Esophagus (tissue), 2 donors: ENCODE data around the gene TPD52L1. TPM values are rescaled to one million over a fixed set of nuclear protein-coding genes. Genes with fewer than 3 reads are reported as not detected.
A peak's percentile ranks its signal among the peaks of the same experiment; 100 is the strongest.
"Not testable (repeated sequence)": the region's sequence is repeated elsewhere in the genome, so short reads cannot be mapped to it uniquely, and the experiment has no call there.

Experiments
- H3K27ac ChIP-seq, 2 donors: one replicate each; pipeline ENCODE4 v1.5.1; 2013; ENCODE audit warnings: low read depth in 2 of 2, mild to moderate bottlenecking in 2 of 2, inconsistent platforms in 1 of 2, low read length in 1 of 2, moderate library complexity in 1 of 2
- H3K27me3 ChIP-seq, 2 donors: one replicate each; pipeline ENCODE4 v1.6.1; 2013; ENCODE audit warnings: low read length in 2 of 2, control low read depth in 1 of 2, mild to moderate bottlenecking in 1 of 2; ENCODE audit not compliant: insufficient read depth in 2 of 2, control insufficient read depth in 1 of 2
- H3K36me3 ChIP-seq, 2 donors: one replicate each; pipeline ENCODE4 v1.6.1; 2013; ENCODE audit warnings: low read length in 1 of 2; ENCODE audit not compliant: control insufficient read depth in 2 of 2, insufficient read depth in 2 of 2
- H3K4me1 ChIP-seq, 2 donors: one replicate each; pipeline ENCODE4 v1.6.1; 2013; ENCODE audit warnings: low read length in 1 of 2; ENCODE audit not compliant: control insufficient read depth in 2 of 2, insufficient read depth in 2 of 2
- H3K4me3 ChIP-seq, 2 donors: one replicate each; pipeline ENCODE4 v1.5.1; 2013; ENCODE audit warnings: low read length in 2 of 2, mild to moderate bottlenecking in 2 of 2, low read depth in 1 of 2, moderate library complexity in 1 of 2
- H3K9me3 ChIP-seq, 2 donors: one replicate each; pipeline ENCODE4 v1.6.1; 2013; ENCODE audit warnings: mild to moderate bottlenecking in 2 of 2, low read depth in 1 of 2, low read length in 1 of 2, moderate library complexity in 1 of 2; ENCODE audit not compliant: control insufficient read depth in 2 of 2, insufficient read depth in 1 of 2
- WGBS, 2 donors: extraction: QIAGEN DNeasy Blood & Tissue Kit; methylation state at CpG; one replicate each; pipeline ENCODE4 v1.1.7; 2013; 5-methylcytosine and 5-hydroxymethylcytosine counted together
- polyA plus RNA-seq, 2 donors: library from polyadenylated mRNA; stranded (reverse); fragments of 200-250 nt; gene quantifications; one replicate each; pipeline ENCODE4 v1.2.3, GENCODE V29; 2013
- donor health status: healthy with polysubstance abuse.
- donor health status: Bipolar disorder and iron deficiency.

TPD52L1 gene
- polyA plus RNA-seq, 2 donors = 154 to 245 TPM

- Histone ChIP-seq H3K4me3 (no peak overlapping the region), H3K27me3 (no peaks in the 10 kb centered on the region), H3K9me3 (no peaks in the 10 kb centered on the region), H3K4me1 (no peaks in the 10 kb centered on the region), H3K36me3 (no peaks in the 10 kb centered on the region), H3K27ac (no peak overlapping the region)
- WGBS, 2 donors = 88 to 91% methylated on average over 4 of the region's 4 CpGs
Measured at GRCh38 chr6:125116710-125117109, 36.9 kb upstream of the TPD52L1 start.

GRCh38 chr6:125117818-125118217 lies 35.8 kb upstream of the TPD52L1 start:
- Histone ChIP-seq H3K4me3 (no peak overlapping the region), H3K4me1 (no peaks in the 10 kb centered on the region), H3K27me3 (no peaks in the 10 kb centered on the region), H3K9me3 (no peaks in the 10 kb centered on the region), H3K27ac (no peak overlapping the region), H3K36me3 (no peaks in the 10 kb centered on the region)
- 66 to 77% methylated on average over 3 of the region's 3 CpGs for WGBS, 2 donors

GRCh38 chr6:125120054-125120590 lies 33.5 kb upstream of the TPD52L1 start:
- Histone ChIP-seq H3K4me3 (no peak overlapping the region), H3K9me3 (no peaks in the 10 kb centered on the region), H3K36me3 (no peaks in the 10 kb centered on the region), H3K27ac (no peak overlapping the region), H3K4me1 (peaks cover 0 to 8% of the 10 kb centered on the region in 2 donors), H3K27me3 (no peaks in the 10 kb centered on the region)
- WGBS, 2 donors = 75 to 81% methylated on average over 3 of the region's 3 CpGs

- Histone ChIP-seq H3K9me3 (no peaks in the 10 kb centered on the region), H3K4me1 (peaks cover 0 to 8% of the 10 kb centered on the region in 2 donors), H3K27ac (no peak overlapping the region), H3K4me3 (no peak overlapping the region), H3K27me3 (no peaks in the 10 kb centered on the region), H3K36me3 (no peaks in the 10 kb centered on the region)
- WGBS, 2 donors = 81 to 85% methylated on average over 1 of the region's 1 CpG
Measured at GRCh38 chr6:125121894-125122293, 31.7 kb upstream of the TPD52L1 start.

- no peak overlapping the region for H3K27ac ChIP-seq
- H3K4me1 ChIP-seq = peaks cover 0 to 8% of the 10 kb centered on the region in 2 donors
- no peaks in the 10 kb centered on the region for H3K27me3 ChIP-seq
- no peaks in the 10 kb centered on the region for H3K9me3 ChIP-seq
- 82 to 90% methylated on average over 3 of the region's 3 CpGs for WGBS, 2 donors
- no peaks in the 10 kb centered on the region for H3K36me3 ChIP-seq
- no peak overlapping the region for H3K4me3 ChIP-seq
Measured at GRCh38 chr6:125123051-125123450, 30.5 kb upstream of the TPD52L1 start.

GRCh38 chr6:125123468-125124048 lies 30.0 kb upstream of the TPD52L1 start:
- WGBS, 2 donors = 72 to 82% methylated on average over 8 of the region's 8 CpGs
- no peak overlapping the region for H3K4me3 ChIP-seq
- no peaks in the 10 kb centered on the region for H3K27me3 ChIP-seq
- no peaks in the 10 kb centered on the region for H3K9me3 ChIP-seq
- peaks cover 0 to 8% of the 10 kb centered on the region in 2 donors for H3K4me1 ChIP-seq
- H3K27ac ChIP-seq = peak overlapping the region; percentile 4 to 52
- no peaks in the 10 kb centered on the region for H3K36me3 ChIP-seq

- Histone ChIP-seq H3K4me1 (peaks cover 0 to 8% of the 10 kb centered on the region in 2 donors), H3K27me3 (no peaks in the 10 kb centered on the region), H3K9me3 (no peaks in the 10 kb centered on the region), H3K4me3 (no peak overlapping the region), H3K27ac (peak overlapping the region in 1 of 2 donors; percentile 4), H3K36me3 (no peaks in the 10 kb centered on the region)
- 53 to 72% methylated on average over 6 of the region's 6 CpGs for WGBS, 2 donors
Measured at GRCh38 chr6:125124049-125124669, 29.4 kb upstream of the TPD52L1 start.

- 98% methylated on average over 23 of the region's 23 CpGs for WGBS, 2 donors
- H3K9me3 ChIP-seq = not testable (repeated sequence)
Measured at GRCh38 chr6:125125856-125126255, 27.7 kb upstream of the TPD52L1 start.

GRCh38 chr6:125129354-125129753 lies 24.2 kb upstream of the TPD52L1 start:
- H3K27ac ChIP-seq = no peak overlapping the region
- 73 to 75% methylated on average over 4 of the region's 4 CpGs for WGBS, 2 donors
- peaks cover 0 to 1% of the 10 kb centered on the region in 2 donors for H3K4me1 ChIP-seq
- no peak overlapping the region for H3K4me3 ChIP-seq
- H3K36me3 ChIP-seq = no peaks in the 10 kb centered on the region
- H3K9me3 ChIP-seq = no peaks in the 10 kb centered on the region
- H3K27me3 ChIP-seq = no peaks in the 10 kb centered on the region

More at GRCh38 chr6:125125856-125126255, 27.7 kb upstream of the TPD52L1 start:
- not testable (repeated sequence) for H3K4me3 ChIP-seq, H3K36me3 ChIP-seq, H3K27me3 ChIP-seq, H3K27ac ChIP-seq, H3K4me1 ChIP-seq

GRCh38 chr6:125132058-125132457 lies 21.5 kb upstream of the TPD52L1 start:
- Histone ChIP-seq H3K27me3 (no peaks in the 10 kb centered on the region), H3K36me3 (no peaks in the 10 kb centered on the region), H3K27ac (no peak overlapping the region), H3K4me3 (no peak overlapping the region), H3K4me1 (no peaks in the 10 kb centered on the region), H3K9me3 (no peaks in the 10 kb centered on the region)
- WGBS, 2 donors = 72 to 77% methylated on average over 1 of the region's 1 CpG
